Neural cell (in vitro differentiated cells): ENCODE results near the gene PCCA. TPM values are rescaled to one million over a fixed set of nuclear protein-coding genes. Genes with fewer than 3 reads are reported as not detected.

Source experiments
- H2AFZ ChIP-seq: fragments of 200-600, 300-800 bp; sonication (generic), shearing (Covaris generic); 2 replicates; pipeline ENCODE4 v1.6.0; 2014; ENCODE audit warnings: low read depth, mild to moderate bottlenecking, antibody characterized with exemption, low read length, moderate library complexity
- H3F3A ChIP-seq: fragments of 200-600 bp; shearing (Covaris generic); 2 replicates; pipeline ENCODE4 v1.6.1; 2016; ENCODE audit warnings: mild to moderate bottlenecking, moderate library complexity, mixed read lengths, antibody characterized with exemption, low read length; ENCODE audit not compliant: insufficient read depth, poor library complexity, severe bottlenecking
- H3K27ac ChIP-seq: fragments of 200-600, 300-800 bp; sonication (generic), shearing (Covaris generic); 2 replicates; pipeline ENCODE4 v1.5.1; 2014; ENCODE audit warnings: mild to moderate bottlenecking, low read length, moderate library complexity
- H3K27me3 ChIP-seq: fragments of 300-800, 200-600 bp; sonication (generic), shearing (Covaris generic); 2 replicates; pipeline ENCODE4 v1.6.0; 2014; ENCODE audit warnings: mild to moderate bottlenecking, low read depth, low read length, moderate library complexity; ENCODE audit not compliant: insufficient read depth
- H3K36me3 ChIP-seq: fragments of 300-800, 200-600 bp; sonication (generic), shearing (Covaris generic); 2 replicates; pipeline ENCODE4 v1.5.1; 2014; ENCODE audit warnings: mild to moderate bottlenecking, antibody characterized with exemption, low read length, moderate library complexity; ENCODE audit not compliant: insufficient read depth
- H3K4me2 ChIP-seq: fragments of 300-800, 200-600 bp; sonication (generic), shearing (Covaris generic); 2 replicates; pipeline ENCODE4 v1.6.0; 2014; ENCODE audit warnings: mild to moderate bottlenecking, low read length
- H3K4me3 ChIP-seq: fragments of 300-800, 200-600 bp; sonication (generic), shearing (Covaris generic); 2 replicates; pipeline ENCODE4 v1.5.1; 2014; ENCODE audit warnings: mild to moderate bottlenecking, low read length, moderate library complexity
- H3K79me2 ChIP-seq: fragments of 200-600 bp; shearing (Covaris generic); replicated peaks from 2 replicates; pipeline ENCODE4 v1.6.0; 2014; ENCODE audit warnings: mild to moderate bottlenecking, low read length, moderate library complexity; ENCODE audit not compliant: insufficient read depth
- H3K9ac ChIP-seq: fragments of 300-800, 200-600 bp; sonication (generic), shearing (Covaris generic); 2 replicates; pipeline ENCODE4 v1.6.1; 2016; ENCODE audit warnings: mild to moderate bottlenecking, low read length, mixed read lengths
- H3K9me2 ChIP-seq: fragments of 200-600 bp; shearing (Covaris generic); 2 replicates; pipeline ENCODE4 v1.6.1; 2016; ENCODE audit warnings: mild to moderate bottlenecking, low read length, mixed read lengths; ENCODE audit not compliant: insufficient read depth
- H3K9me3 ChIP-seq: fragments of 200-600, 300-800 bp; sonication (generic), shearing (Covaris generic); 2 replicates; pipeline ENCODE4 v1.6.1; 2016; ENCODE audit warnings: mild to moderate bottlenecking, mixed run types, low read length, moderate library complexity, mixed read lengths
- H4K20me1 ChIP-seq: fragments of 200-600 bp; shearing (Covaris generic); 2 replicates; pipeline ENCODE4 v1.6.1; 2016; ENCODE audit warnings: mild to moderate bottlenecking, mixed run types; ENCODE audit not compliant: insufficient read depth
- CTCF ChIP-seq: fragments of 450-650 bp; IDR thresholded peaks from 2 replicates; pipeline ENCODE4 v1.5.1; 2014; ENCODE audit warnings: antibody characterized with exemption, mild to moderate bottlenecking, moderate library complexity; ENCODE audit not compliant: poor library complexity, severe bottlenecking
- EP300 ChIP-seq: fragments of 450-650 bp; conservative IDR thresholded peaks from 2 replicates; pipeline ENCODE4 v1.6.1; 2014; ENCODE audit warnings: antibody characterized with exemption, mild to moderate bottlenecking, moderate library complexity; ENCODE audit not compliant: poor library complexity, severe bottlenecking
- MXI1 ChIP-seq: fragments of 450-650 bp; conservative IDR thresholded peaks from 2 replicates; pipeline ENCODE4 v1.6.1; 2014; ENCODE audit warnings: antibody characterized with exemption, mild to moderate bottlenecking; ENCODE audit not compliant: poor library complexity, severe bottlenecking
- POLR2AphosphoS5 ChIP-seq: IDR thresholded peaks from 2 replicates; pipeline ENCODE4 v1.6.1; 2012
- REST ChIP-seq: IDR thresholded peaks from 2 replicates; pipeline ENCODE4 v1.6.1; 2012; ENCODE audit warnings: borderline replicate concordance
- SMC3 ChIP-seq: fragments of 450-650 bp; conservative IDR thresholded peaks from 2 replicates; pipeline ENCODE4 v1.6.1; 2014; ENCODE audit warnings: antibody characterized with exemption, mild to moderate bottlenecking, moderate library complexity; ENCODE audit not compliant: poor library complexity
- TAF1 ChIP-seq: IDR thresholded peaks from 2 replicates; pipeline ENCODE4 v1.6.1; 2012; ENCODE audit warnings: low read depth
- polyA plus RNA-seq: library from polyadenylated mRNA; depleted of rRNA; stranded (reverse); fragments of >200 nt; gene quantifications from 2 replicates; pipeline ENCODE4 v1.2.3, GENCODE V29; 2014

The PCCA gene
- polyA plus RNA-seq, 1 donor from 2014 or later, result 17.0 TPM

- no peaks in the 10 kb centered on the region for H3K9me2 ChIP-seq
- no peaks in the 10 kb centered on the region for H3K9me3 ChIP-seq
Measured at GRCh38 chr13:100230769-100231149, 141.9 kb downstream of the PCCA start.

GRCh38 chr13:100231176-100231575, 142.3 kb downstream of the PCCA start:
- H3K27me3 ChIP-seq, result no peaks in the 10 kb centered on the region
- H3K4me3 ChIP-seq, result no peak overlapping the region
- no peak overlapping the region for H3K4me2 ChIP-seq
- no peaks in the 10 kb centered on the region for H3K9me2 ChIP-seq
- no peaks in the 10 kb centered on the region for H3K36me3 ChIP-seq
- H3K9me3 ChIP-seq, result no peaks in the 10 kb centered on the region
- H2AFZ ChIP-seq, result no peak overlapping the region
- H4K20me1 ChIP-seq, result no peaks in the 10 kb centered on the region
- H3K9ac ChIP-seq, result no peak overlapping the region
- TF ChIP-seq MXI1 (no peak), EP300 (no peak), REST (no peak), POLR2AphosphoS5 (no peak), SMC3 (no peak), TAF1 (no peak), CTCF (no peak)
- H3K27ac ChIP-seq, result no peak overlapping the region
- H3F3A ChIP-seq, result no peaks in the 10 kb centered on the region
- H3K79me2 ChIP-seq, result peaks cover 4% of the 10 kb centered on the region

More at GRCh38 chr13:100230769-100231149, 141.9 kb downstream of the PCCA start:
- peaks cover 4% of the 10 kb centered on the region for H3K79me2 ChIP-seq
- TF ChIP-seq TAF1 (no peak), REST (no peak), POLR2AphosphoS5 (no peak), EP300 (no peak)
- no peaks in the 10 kb centered on the region for H3K36me3 ChIP-seq
- H3F3A ChIP-seq, result no peaks in the 10 kb centered on the region
- H2AFZ ChIP-seq, result no peak overlapping the region
- no peak overlapping the region for H3K9ac ChIP-seq
- H3K4me3 ChIP-seq, result no peak overlapping the region
- H3K27ac ChIP-seq, result no peak overlapping the region
- no peaks in the 10 kb centered on the region for H3K27me3 ChIP-seq
- no peaks in the 10 kb centered on the region for H4K20me1 ChIP-seq
- H3K4me2 ChIP-seq, result no peak overlapping the region
